HG03097 (cell line): Measurements from ENCODE around the gene NUAK1.

Experiments
- ATAC-seq: cut with Tn5 transposase; IDR thresholded peaks from one replicate; pipeline ENCODE4 v1.9.1; 2021; ENCODE audit not compliant: unreplicated experiment, low FRiP score

The NUAK1 gene

GRCh38 chr12:106113446-106113823 lies 25.3 kb downstream of the NUAK1 start:
- ATAC-seq, result no peak

- no peak for ATAC-seq
Measured at GRCh38 chr12:106113042-106113441, 25.7 kb downstream of the NUAK1 start.

GRCh38 chr12:106112145-106112821 lies 26.5 kb downstream of the NUAK1 start:
- no peak for ATAC-seq

GRCh38 chr12:106110626-106111300 lies 28.0 kb downstream of the NUAK1 start:
- no peak for ATAC-seq

GRCh38 chr12:106109168-106109910 lies 29.4 kb downstream of the NUAK1 start:
- ATAC-seq, result no peak

- ATAC-seq, result no peak
Measured at GRCh38 chr12:106108185-106108835, 30.4 kb downstream of the NUAK1 start.

- ATAC-seq, result no peak
Measured at GRCh38 chr12:106107566-106107965, 31.2 kb downstream of the NUAK1 start.

- no peak for ATAC-seq
Measured at GRCh38 chr12:106106892-106107291, 31.9 kb downstream of the NUAK1 start.

- no peak for ATAC-seq
Measured at GRCh38 chr12:106106061-106106566, 32.6 kb downstream of the NUAK1 start.

- no peak for ATAC-seq
Measured at GRCh38 chr12:106101803-106102202, 37.0 kb downstream of the NUAK1 start.

- ATAC-seq, result no peak
Measured at GRCh38 chr12:106098691-106099200, 40.0 kb downstream of the NUAK1 start.

GRCh38 chr12:106097011-106097410 lies 41.7 kb downstream of the NUAK1 start:
- ATAC-seq, result no peak

GRCh38 chr12:106096376-106096775 lies 42.4 kb downstream of the NUAK1 start:
- no peak for ATAC-seq

GRCh38 chr12:106094304-106094703 lies 44.5 kb downstream of the NUAK1 start:
- no peak for ATAC-seq

GRCh38 chr12:106093246-106093645 lies 45.5 kb downstream of the NUAK1 start:
- ATAC-seq, result no peak

GRCh38 chr12:106091446-106091820 lies 47.3 kb downstream of the NUAK1 start:
- no peak for ATAC-seq

GRCh38 chr12:106090591-106091445 lies 47.9 kb downstream of the NUAK1 start:
- ATAC-seq, result no peak

- ATAC-seq, result no peak
Measured at GRCh38 chr12:106089935-106090334, 48.8 kb downstream of the NUAK1 start.

GRCh38 chr12:106088811-106089485 lies 49.8 kb downstream of the NUAK1 start:
- no peak for ATAC-seq
